ENCODE results near the gene FSHB. TPM values are rescaled to one million over a fixed set of nuclear protein-coding genes. Genes with fewer than 3 reads are reported as not detected.

Gene FSHB
- total RNA-seq, 2 donors from 2014 or later = not detected

Other genes with a start within 250 kb of the FSHB start
- not detected for gene KCNA4, start 214.0 kb upstream of the FSHB start, total RNA-seq
- 10 to 100 TPM; 22.8 to 25.3 TPM for gene ARL14EP, start 92.1 kb downstream of the FSHB start, total RNA-seq